Lower leg skin (tissue), 3 donors: ENCODE results near the gene DTD1.

Experiments used
- CTCF ChIP-seq, 3 donors: fragments of 450-650 bp; IDR thresholded peaks; one replicate each; pipeline ENCODE4 v1.5.1; 2016; ENCODE audit warnings: antibody characterized with exemption in 3 of 3, mild to moderate bottlenecking in 3 of 3, moderate library complexity in 2 of 3
- POLR2A ChIP-seq, 2 donors: fragments of 450-650 bp; IDR thresholded peaks; one replicate each; pipeline ENCODE4 v1.6.1; 2016 to 2017; ENCODE audit warnings: antibody characterized with exemption in 2 of 2, mild to moderate bottlenecking in 1 of 2, moderate library complexity in 1 of 2

GRCh38 chr20:18692447-18692846 lies 104.6 kb downstream of the DTD1 start:
- TF ChIP-seq POLR2A (IDR thresholded peaks at IDR 0.05) = no peak
- TF ChIP-seq CTCF (IDR thresholded peaks at IDR 0.05) = no peak
